Lower leg skin (tissue), 4 donors: ENCODE measurements around the gene THBS2. TPM values are rescaled to one million over a fixed set of nuclear protein-coding genes. Genes with fewer than 3 reads are reported as not detected.
A peak's percentile ranks its signal among the peaks of the same experiment; 100 is the strongest.
"Not testable (repeated sequence)": the region's sequence is repeated elsewhere in the genome, so short reads cannot be mapped to it uniquely, and the experiment has no call there.

Source experiments
- DNase-seq, 2 donors: peaks; one replicate each; pipeline ENCODE4 v3.0.0-alpha.2; 2019; ENCODE audit warnings: low spot score in 2 of 2
- H3K4me3 ChIP-seq: fragments of 200-600 bp; sonication (generic); 2 replicates; pipeline ENCODE4 v1.5.1; 2017; ENCODE audit warnings: mild to moderate bottlenecking, low read depth; ENCODE audit not compliant: poor library complexity, severe bottlenecking
- POLR2A ChIP-seq, 2 donors: fragments of 450-650 bp; IDR thresholded peaks; one replicate each; pipeline ENCODE4 v1.6.1; 2016 to 2017; ENCODE audit warnings: antibody characterized with exemption in 2 of 2, mild to moderate bottlenecking in 1 of 2, moderate library complexity in 1 of 2
- whole genome bisulfite sequencing, 2 donors: methylation state at CpG; one replicate each; pipeline ENCODE4 v1.1.5; 2018; 5-methylcytosine and 5-hydroxymethylcytosine counted together
- intact Hi-C: fragments of 100-400 bp; cut with DNase I; formaldehyde crosslinking; loops from one replicate; pipeline ENCODE4 v1.15.0; 2023; ENCODE audit warnings: low total_unique reads
- total RNA-seq, 4 donors: library from RNA; depleted of rRNA; stranded (reverse); fragments of >200 nt; gene quantifications; one replicate each; pipeline ENCODE4 v1.1.0, GENCODE V29; 2016
- TF ChIP-seq, protein P1 (sequence below), 3 donors: fragments of 450-650 bp; IDR thresholded peaks; one replicate each; pipeline ENCODE4 v1.5.1; 2016; ENCODE audit warnings: antibody characterized with exemption in 3 of 3, mild to moderate bottlenecking in 3 of 3, moderate library complexity in 2 of 3

Gene THBS2
- total RNA-seq, 4 donors from 2014 or later = 72.1 to 135 (median 103) TPM

DNA sequence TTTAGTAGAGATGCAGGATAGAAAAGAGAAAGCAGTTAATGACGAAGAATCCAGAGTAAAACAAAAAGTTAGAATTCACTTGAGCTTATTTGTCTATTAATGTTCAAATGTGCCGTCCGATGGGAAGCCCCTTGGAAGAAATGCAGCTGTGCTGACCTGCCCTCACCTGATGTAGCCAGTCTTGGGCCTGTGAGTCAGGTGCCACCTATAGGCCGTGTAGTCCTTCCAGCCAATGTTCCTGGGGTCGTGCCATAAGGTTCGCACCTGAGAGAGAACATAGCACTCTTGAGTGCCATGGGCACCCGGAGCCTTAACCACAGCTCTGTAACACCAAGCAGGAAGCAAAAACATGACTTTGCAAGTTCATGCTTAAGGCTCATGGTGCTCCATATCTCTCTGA, 32.4 kb downstream of the THBS2 start:
- 86 to 92% methylated on average over 7 of the region's 7 CpGs for WGBS, 2 donors
- DNase-seq = peak in 1 of 2 donors; percentile 9
- TF ChIP-seq, protein P1, sequence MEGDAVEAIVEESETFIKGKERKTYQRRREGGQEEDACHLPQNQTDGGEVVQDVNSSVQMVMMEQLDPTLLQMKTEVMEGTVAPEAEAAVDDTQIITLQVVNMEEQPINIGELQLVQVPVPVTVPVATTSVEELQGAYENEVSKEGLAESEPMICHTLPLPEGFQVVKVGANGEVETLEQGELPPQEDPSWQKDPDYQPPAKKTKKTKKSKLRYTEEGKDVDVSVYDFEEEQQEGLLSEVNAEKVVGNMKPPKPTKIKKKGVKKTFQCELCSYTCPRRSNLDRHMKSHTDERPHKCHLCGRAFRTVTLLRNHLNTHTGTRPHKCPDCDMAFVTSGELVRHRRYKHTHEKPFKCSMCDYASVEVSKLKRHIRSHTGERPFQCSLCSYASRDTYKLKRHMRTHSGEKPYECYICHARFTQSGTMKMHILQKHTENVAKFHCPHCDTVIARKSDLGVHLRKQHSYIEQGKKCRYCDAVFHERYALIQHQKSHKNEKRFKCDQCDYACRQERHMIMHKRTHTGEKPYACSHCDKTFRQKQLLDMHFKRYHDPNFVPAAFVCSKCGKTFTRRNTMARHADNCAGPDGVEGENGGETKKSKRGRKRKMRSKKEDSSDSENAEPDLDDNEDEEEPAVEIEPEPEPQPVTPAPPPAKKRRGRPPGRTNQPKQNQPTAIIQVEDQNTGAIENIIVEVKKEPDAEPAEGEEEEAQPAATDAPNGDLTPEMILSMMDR (IDR thresholded peaks at IDR 0.05) = no peak
- TF ChIP-seq POLR2A (IDR thresholded peaks at IDR 0.05) = no peak
- no peak overlapping the region for H3K4me3 ChIP-seq
- intact Hi-C loops = no loop called here

- intact Hi-C loops = no loop called here
- no peak for TF ChIP-seq POLR2A (IDR thresholded peaks at IDR 0.05)
- TF ChIP-seq, protein P1 (IDR thresholded peaks at IDR 0.05) = no peak
- DNase-seq = peak in 1 of 2 donors; percentile 13
- no peak overlapping the region for H3K4me3 ChIP-seq
- WGBS, 2 donors = 80 to 91% methylated on average over 15 of the region's 15 CpGs
These were observed 33.3 kb downstream of the THBS2 start for GRCh38 chr6:169220068-169220964.

GRCh38 chr6:169217972-169218371, 35.7 kb downstream of the THBS2 start:
- no peak for DNase-seq
- WGBS, 2 donors = 79 to 93% methylated on average over 1 of the region's 1 CpG
- TF ChIP-seq, protein P1 (IDR thresholded peaks at IDR 0.05) = no peak
- TF ChIP-seq POLR2A (IDR thresholded peaks at IDR 0.05) = no peak

GRCh38 chr6:169216830-169217229, 36.8 kb downstream of the THBS2 start:
- WGBS, 2 donors = 81 to 86% methylated on average over 14 of the region's 14 CpGs

More at GRCh38 chr6:169217972-169218371, 35.7 kb downstream of the THBS2 start:
- no peak overlapping the region for H3K4me3 ChIP-seq
- intact Hi-C loops = no loop called here

GRCh38 chr6:169215201-169215681, 38.4 kb downstream of the THBS2 start:
- TF ChIP-seq POLR2A (IDR thresholded peaks at IDR 0.05) = no peak
- TF ChIP-seq, protein P1 (IDR thresholded peaks at IDR 0.05) = no peak
- no peak overlapping the region for H3K4me3 ChIP-seq
- 46 to 53% methylated on average over 12 of the region's 12 CpGs for WGBS, 2 donors
- peak in 1 of 2 donors; percentile 13 for DNase-seq
- intact Hi-C loops = no loop called here

More at GRCh38 chr6:169216830-169217229, 36.8 kb downstream of the THBS2 start:
- DNase-seq = peak in 1 of 2 donors; percentile 13
- no peak overlapping the region for H3K4me3 ChIP-seq
- TF ChIP-seq POLR2A (IDR thresholded peaks at IDR 0.05) = no peak
- TF ChIP-seq, protein P1 (IDR thresholded peaks at IDR 0.05) = no peak
- intact Hi-C loops = no loop called here

DNA sequence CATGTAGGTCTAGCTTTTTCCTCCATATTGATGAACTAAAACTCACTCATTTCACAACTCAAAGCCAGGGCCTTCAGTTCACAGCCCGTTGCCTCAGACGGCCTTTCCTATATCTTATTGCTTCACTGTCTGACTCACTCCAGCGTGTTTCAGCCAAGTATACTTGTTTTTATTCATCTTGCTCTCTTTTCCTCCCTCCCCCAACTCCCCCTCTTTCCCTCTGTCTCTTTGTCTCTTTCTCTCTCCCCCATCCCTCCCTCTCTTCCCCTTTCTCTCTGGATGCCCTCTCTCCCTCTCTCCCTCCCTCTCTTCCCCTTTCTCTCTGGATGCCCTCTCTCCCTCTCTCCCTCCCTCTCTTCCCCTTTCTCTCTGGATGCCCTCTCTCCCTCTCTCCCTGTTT, 38.9 kb downstream of the THBS2 start:
- intact Hi-C loops, H3K4me3 ChIP-seq: not testable (repeated sequence)
- 4 to 8% methylated on average over 3 of the region's 3 CpGs for WGBS, 2 donors
- peak in 1 of 2 donors; percentile 73 for DNase-seq
